Measurements from ENCODE around the gene CDK11A. TPM values are rescaled to one million over a fixed set of nuclear protein-coding genes. Genes with fewer than 3 reads are reported as not detected.

The CDK11A gene
- 6.2 and 6.5 TPM in 2 replicates for total RNA-seq

DNA sequence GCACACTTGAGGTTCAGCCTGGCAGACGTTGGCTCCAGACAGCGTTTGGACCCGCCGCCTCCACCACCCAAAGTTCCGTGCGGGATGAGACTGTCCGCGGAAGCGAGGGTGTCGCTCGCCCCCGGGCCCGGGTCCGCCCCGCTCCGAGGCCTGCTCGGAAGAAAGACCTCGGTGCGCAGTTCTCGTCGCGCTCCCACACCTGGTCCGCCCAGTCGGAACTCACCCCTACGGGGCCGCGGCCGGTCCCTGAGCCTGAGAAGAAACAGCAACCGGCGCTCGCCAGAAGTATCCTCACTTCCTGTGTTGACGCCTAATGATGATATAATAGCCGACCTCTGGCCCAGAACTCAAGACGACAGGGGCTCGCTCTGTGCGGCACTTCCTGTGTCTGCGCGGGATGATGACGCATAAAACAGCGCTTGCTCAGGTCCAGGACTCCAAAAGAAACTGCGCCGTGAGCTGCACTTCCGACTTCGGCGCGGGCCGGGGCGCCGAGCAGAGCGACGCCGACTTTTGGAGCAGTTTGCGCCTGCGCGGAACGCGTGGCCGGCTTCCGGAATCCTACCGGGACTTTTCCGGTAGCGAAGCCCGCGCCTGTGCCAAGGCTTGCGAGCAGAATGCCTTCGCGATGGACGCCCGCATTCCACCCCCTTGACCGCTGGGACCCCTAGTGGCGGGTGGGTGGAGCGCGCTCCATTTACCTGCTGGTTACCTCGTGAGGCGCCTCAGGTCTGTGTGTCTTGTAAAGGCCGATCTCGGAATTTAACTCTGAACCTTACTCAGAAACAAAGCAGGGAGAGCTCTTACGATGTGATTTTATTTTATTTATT is at the start of gene CDK11A:
TSS of gene CDK11A (minus strand) at position 323 of the 830 bp plus-strand sequence. CDS start 1,539 bp downstream, outside the sequence.

DNA sequence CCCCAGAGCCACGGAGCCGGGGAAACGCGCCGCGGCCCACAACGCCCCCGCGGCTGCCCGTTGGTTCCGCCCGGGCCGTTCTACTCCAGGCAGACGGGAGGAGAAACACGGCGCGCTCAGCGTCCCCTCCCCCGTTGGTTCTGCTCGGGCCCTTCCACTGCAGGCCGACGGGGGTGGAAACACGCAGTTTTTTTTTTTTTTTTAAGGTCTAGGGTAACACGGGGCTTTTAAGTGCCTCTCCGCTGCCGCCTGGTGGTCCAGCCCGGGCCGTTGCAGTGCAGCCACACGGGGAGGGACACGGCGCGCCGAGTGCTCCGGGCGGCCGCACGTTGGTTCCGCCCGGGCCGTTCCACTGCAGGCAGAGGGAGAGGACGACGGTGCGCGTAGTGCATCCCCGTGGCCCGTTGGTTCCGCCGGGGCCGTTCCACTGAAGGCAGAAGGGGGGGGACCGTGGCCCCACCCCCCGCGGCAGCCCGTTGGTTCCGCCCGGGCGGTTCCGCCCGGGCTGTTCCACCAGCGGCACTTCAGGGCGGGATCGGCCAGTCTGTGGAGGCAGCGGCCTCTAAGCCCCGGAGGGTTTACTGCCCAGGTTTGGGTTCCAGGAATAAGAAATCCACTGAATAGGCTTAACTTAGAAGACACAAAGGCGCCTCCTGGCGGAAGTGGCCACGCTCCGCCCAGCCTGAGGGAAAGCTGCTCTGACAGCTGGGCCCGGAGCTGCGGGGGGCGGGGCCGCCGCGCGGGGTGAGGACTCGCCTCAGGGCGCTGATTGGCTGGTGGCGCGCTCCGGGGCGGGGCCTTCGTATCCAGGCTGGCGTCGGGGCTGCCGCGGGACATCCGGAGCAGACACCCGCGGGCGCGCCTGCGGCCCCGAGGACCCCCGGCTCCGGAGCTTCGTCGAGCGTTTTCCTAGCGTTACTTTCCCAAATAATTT is 31.2 kb downstream of the CDK11A start, which contains the start of gene SLC35E2B:
TSS of gene SLC35E2B (minus strand) at position 82 of the 934 bp plus-strand sequence. CDS start 16,096 bp downstream, outside the sequence.

DNA sequence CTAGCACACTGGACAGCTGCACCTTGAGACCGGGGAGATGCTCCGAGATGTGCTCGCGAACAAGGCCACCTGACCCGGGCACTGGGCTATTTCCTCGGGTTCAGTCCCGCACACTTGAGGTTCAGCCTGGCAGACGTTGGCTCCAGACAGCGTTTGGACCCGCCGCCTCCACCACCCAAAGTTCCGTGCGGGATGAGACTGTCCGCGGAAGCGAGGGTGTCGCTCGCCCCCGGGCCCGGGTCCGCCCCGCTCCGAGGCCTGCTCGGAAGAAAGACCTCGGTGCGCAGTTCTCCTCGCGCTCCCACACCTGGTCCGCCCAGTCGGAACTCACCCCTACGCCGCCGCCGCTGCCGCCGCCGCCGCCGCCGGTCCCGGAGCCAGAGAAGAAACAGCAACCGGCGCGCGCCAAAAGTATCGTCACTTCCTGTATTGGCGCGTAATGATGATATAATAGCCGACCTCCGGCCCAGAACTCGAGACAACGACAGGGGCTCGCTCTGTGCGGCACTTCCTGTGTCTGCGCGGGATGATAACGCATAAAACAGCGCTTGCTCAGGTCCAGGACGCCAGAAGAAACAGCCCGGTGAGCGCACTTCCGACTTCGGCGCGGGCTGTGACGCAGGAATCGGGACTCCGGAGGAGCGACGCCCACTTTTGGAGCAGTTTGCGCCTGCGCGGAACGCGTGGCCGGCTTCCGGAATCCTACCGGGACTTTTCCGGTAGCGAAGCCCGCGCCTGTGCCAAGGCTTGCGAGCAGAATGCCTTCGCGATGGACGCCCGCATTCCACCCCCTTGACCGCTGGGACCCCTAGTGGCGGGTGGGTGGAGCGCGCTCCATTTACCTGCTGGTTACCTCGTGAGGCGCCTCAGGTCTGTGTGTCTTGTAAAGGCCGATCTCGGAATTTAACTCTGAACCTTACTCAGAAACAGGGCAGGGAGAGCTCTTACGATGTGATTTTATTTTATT is 65.3 kb downstream of the CDK11A start, which contains the start of gene CDK11B:
TSS of gene CDK11B (minus strand) at position 422 of the 967 bp plus-strand sequence. CDS start 1,519 bp downstream, outside the sequence.

Other genes starting within 250 kb of the CDK11A start
- 42.3 and 107 TPM in 2 replicates for gene ATAD3A, start 212.2 kb downstream of the CDK11A start, total RNA-seq
- 1.8 and 3.8 TPM in 2 replicates for gene TMEM240, start 183.7 kb downstream of the CDK11A start, total RNA-seq
- 78.1 and 105 TPM in 2 replicates for gene SSU72, start 149.5 kb downstream of the CDK11A start, total RNA-seq
- 6.4 and 11.2 TPM in 2 replicates for gene FNDC10, start 124.2 kb downstream of the CDK11A start, total RNA-seq
- 14.0 and 51.1 TPM in 2 replicates for gene MIB2, start 108.9 kb downstream of the CDK11A start, total RNA-seq
- gene MMP23B, start 92.2 kb downstream of the CDK11A start, total RNA-seq: 11.9 and 55.1 TPM in 2 replicates
- gene CDK11B, start 65.4 kb downstream of the CDK11A start, total RNA-seq: 13.9 and 14.3 TPM in 2 replicates
- 11.7 and 46.5 TPM in 2 replicates for gene SLC35E2B, start 31.6 kb downstream of the CDK11A start, total RNA-seq
- gene NADK, start 54.1 kb upstream of the CDK11A start, total RNA-seq: 54.8 and 57.6 TPM in 2 replicates
- gene GNB1, start 166.7 kb upstream of the CDK11A start, total RNA-seq: 169 and 212 TPM in 2 replicates
- 0.63 TPM in 1 of 2 replicates, not detected in the other for gene CALML6, start 190.9 kb upstream of the CDK11A start, total RNA-seq
- 1.1 and 3.1 TPM in 2 replicates for gene TMEM52, start 194.9 kb upstream of the CDK11A start, total RNA-seq

Measured in mesangial cell (primary cell).